A549 (cell line): ENCODE measurements around the gene DPEP2.

Experiments
- CHD4 ChIP-seq: fragments of 200-600 bp; sonication (generic); IDR thresholded peaks from 2 replicates; pipeline ENCODE4 v1.6.1; 2016; ENCODE audit warnings: antibody characterized with exemption, mild to moderate bottlenecking, borderline replicate concordance
- EP300 ChIP-seq, 2 experiments: fragments of >200 bp; sonication (Bioruptor Twin); formaldehyde crosslinking; IDR thresholded peaks; 2 replicates in 1 of 2; 3 replicates in 1 of 2; pipeline ENCODE4 v1.6.1; 2016 to 2017
- ESRRA ChIP-seq: fragments of 150-350 bp; IDR thresholded peaks from 2 replicates; pipeline ENCODE4 v1.6.1; 2014; ENCODE audit warnings: mild to moderate bottlenecking, low read length, borderline replicate concordance
- NR3C1 ChIP-seq: fragments of >200 bp; sonication (Bioruptor Twin); formaldehyde crosslinking; IDR thresholded peaks from 3 replicates; pipeline ENCODE4 v1.6.1; 2017
- POLR2A ChIP-seq: IDR thresholded peaks from 2 replicates; pipeline ENCODE4 v1.6.1; 2012; ENCODE audit warnings: mild to moderate bottlenecking, low read length
- REST ChIP-seq: fragments of 200-600 bp; sonication (generic); IDR thresholded peaks from 2 replicates; pipeline ENCODE4 v1.6.1; 2016; ENCODE audit warnings: antibody characterized with exemption, mild to moderate bottlenecking, moderate library complexity
- RFX5 ChIP-seq: fragments of 450-650 bp; IDR thresholded peaks from 2 replicates; pipeline ENCODE4 v1.7.1; 2014; ENCODE audit warnings: antibody characterized with exemption, mild to moderate bottlenecking, moderate library complexity
- RNF2 ChIP-seq: fragments of 200-600 bp; sonication (generic); IDR thresholded peaks from 2 replicates; pipeline ENCODE4 v1.6.1; 2016; ENCODE audit warnings: low read depth, mild to moderate bottlenecking, antibody characterized with exemption, moderate library complexity, borderline replicate concordance

GRCh38 chr16:67967183-67967957 lies 31.9 kb downstream of the DPEP2 start:
- no peak for TF ChIP-seq REST
- TF ChIP-seq CHD4, result no peak
- no peak for TF ChIP-seq RNF2
- no peak for TF ChIP-seq POLR2A
- no peak for TF ChIP-seq EP300 (IDR thresholded peaks at IDR 0.05)
- TF ChIP-seq NR3C1, result no peak
- no peak for TF ChIP-seq ESRRA
- no peak for TF ChIP-seq RFX5
